ENCODE results near the gene NUBP2.
"Not testable (repeated sequence)": the region's sequence is repeated elsewhere in the genome, so short reads cannot be mapped to it uniquely, and the experiment has no call there.

Gene NUBP2

DNA sequence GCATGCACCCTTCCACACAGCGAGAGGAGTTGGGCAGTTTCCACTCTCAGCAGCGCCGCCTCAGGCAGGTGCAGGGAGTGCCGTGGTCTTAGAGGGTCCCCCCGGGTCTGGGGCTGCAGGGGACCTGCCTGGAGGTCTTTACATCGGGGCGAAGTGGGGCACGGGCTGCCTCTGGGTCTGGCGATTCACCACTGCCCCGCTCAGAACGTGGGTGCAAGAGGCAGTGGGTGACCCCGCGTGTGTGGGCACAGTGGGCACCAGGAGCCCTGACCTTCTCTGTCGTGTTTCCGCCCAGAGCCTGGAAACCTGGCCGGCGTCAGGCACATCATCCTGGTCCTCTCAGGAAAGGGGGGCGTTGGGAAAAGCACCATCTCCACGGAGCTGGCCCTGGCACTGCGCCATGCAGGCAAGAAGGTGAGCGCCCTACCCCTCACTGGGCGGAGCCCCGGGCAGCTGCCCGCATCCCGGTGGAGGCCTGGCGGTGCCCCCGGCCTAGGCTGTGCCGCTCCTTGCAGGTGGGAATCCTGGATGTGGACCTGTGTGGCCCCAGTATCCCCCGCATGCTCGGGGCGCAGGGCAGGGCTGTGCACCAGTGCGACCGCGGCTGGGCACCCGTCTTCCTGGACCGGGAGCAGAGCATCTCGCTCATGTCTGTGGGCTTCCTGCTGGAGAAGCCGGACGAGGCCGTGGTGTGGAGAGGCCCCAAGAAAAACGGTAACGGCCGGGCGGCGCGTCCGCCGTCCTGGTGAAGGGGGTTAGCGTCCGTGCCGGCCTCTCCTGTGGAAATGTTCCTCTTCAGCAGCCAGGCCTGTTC, 3.7 kb downstream of the NUBP2 start:
- no peak for DNase-seq (ENCODE audit: low read depth)

DNA sequence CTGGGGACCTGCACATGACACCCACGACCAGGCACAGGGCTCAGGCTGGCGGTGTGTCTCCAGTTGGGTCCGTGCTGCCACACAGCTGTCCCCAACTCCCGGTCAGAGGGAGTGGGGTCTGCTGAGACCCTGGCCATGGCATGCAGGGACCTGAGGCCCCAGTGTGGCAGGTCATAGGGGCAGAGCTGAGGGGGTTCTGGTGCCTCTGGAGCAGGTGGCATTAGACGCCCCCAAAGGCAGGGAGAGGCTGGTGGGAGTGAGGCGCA, 4.2 kb downstream of the NUBP2 start:
- no peak for DNase-seq (ENCODE audit: low read depth)

DNA sequence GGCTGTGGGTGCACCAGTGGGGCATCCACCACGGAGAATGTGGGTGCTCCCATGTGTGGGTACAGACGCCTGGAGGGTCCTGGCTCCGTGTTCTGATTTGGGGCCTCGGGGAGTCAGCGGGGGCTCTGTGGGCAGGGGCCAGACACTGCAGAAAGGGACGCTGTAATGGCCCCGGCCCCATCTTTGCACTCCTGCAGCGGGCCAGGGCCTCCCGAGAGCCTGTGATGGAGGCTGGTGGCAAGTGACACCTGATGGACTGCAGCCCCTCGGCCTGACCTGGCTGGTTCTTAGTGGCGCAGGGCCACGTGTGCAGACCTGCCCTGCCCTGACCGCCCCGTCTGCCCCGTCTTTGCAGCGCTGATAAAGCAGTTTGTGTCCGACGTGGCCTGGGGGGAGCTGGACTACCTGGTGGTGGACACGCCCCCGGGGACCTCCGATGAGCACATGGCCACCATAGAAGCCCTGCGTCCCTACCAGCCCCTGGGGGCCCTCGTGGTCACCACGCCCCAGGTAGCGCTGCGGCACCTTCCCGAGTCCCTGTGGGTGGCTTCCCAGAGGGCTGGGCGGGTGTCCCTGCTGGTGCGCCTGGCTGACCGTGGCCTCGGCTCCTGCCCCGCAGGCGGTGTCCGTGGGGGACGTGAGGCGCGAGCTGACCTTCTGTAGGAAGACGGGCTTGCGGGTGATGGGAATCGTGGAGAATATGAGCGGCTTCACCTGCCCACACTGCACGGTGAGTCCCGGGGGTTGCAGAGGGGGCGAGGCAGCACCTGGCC, 4.7 kb downstream of the NUBP2 start:
- DNase-seq (ENCODE audit: low read depth): no peak

DNA sequence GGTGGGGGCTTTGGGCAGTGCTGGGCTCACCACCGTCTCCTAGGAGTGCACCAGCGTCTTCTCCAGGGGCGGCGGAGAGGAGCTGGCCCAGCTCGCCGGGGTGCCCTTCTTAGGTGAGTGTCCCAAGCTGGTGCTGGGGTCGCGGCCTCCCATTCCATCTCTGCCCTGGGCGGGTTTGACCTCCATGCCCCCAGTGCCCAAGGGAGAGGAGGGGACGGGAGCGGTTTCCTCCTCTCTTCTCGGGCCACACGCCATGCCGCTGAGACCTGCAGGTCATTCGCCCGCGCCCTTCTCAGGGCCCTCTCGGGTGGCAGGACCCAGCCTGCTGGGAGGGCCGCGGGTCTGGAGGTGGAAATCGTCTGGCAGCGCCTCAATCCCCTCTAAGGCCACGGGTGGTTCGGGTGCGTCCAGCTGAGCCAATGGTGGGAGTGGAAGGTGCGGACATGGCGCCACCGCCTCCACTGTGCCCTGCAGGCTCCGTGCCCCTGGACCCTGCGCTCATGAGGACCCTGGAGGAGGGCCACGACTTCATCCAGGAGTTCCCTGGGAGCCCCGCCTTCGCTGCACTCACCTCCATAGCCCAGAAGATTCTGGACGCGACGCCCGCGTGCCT, 5.4 kb downstream of the NUBP2 start:
- no peak for DNase-seq (ENCODE audit: low read depth)

DNA sequence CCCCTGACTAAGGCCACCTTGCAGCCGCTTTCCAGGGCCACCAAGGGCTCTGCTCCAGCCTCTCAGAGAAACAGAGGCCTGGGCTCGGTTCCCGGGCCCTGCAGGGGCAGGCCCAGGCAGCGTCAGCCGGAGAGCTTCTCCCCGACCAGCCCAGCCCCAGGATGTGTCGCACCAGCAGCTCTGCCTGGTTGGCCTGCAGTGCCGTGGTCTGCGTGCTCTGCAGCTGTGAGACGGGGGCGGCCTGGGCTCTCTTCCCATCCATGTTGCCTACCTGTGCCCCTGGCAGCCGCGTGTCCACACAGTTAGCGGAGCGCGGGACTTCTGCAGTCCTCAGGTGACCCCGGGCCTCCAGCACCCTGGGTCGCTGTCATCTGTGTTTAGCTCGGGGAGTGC, 5.9 kb downstream of the NUBP2 start:
- no peak for DNase-seq (ENCODE audit: low read depth)

GRCh38 chr16:1789643-1790045, 6.9 kb downstream of the NUBP2 start:
- no peak for DNase-seq (ENCODE audit: low read depth)

- DNase-seq (ENCODE audit: low read depth): no peak
Observed at GRCh38 chr16:1790261-1790610, 7.5 kb downstream of the NUBP2 start.

- no peak for DNase-seq (ENCODE audit: low read depth)
Observed at GRCh38 chr16:1790611-1791255, 8.0 kb downstream of the NUBP2 start.

GRCh38 chr16:1791256-1791942, 8.6 kb downstream of the NUBP2 start:
- DNase-seq (ENCODE audit: low read depth): no peak

DNA sequence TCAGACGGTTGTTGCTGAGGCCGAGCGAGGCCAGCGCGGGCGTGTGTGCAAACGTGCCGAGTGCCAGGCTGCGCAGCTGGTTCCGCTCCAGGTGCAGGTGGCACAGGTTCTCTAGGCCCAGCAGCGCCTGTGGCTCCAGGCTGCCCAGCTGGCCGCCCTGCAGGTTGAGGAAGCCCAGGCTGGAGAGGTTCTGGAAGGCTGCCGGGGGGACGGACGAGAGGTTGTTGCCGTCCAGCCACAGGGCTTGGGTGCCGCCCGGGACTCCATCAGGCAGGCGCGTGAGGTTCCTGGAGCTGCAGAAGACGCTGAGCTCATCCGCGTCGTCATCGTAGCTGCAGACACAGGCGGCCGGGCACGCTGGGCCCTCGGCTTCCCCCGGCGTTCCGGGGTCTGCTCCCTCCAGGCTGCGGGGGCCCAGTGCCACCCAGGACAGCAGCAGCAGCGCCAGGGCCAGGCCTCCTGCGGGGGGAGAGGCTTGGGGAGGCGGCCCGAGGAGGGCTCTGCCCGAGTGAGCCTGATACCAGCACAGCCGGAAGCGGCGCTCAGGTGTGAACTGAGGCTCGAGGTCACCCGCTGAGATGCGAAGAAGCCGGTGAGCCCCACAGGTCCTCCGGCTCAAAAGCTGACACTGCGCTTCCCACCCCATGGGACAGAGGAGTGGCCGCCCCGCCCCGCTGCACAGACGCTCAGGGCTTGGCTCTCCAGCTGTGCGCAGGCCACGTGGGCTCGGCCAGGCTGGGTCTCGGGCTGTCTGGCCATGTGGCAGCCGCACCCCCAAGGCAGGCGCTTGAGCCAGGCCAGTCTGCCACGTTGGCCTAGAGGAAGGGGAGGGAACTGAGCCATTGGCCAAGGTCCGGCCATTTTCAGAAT, 9.4 kb downstream of the NUBP2 start:
- no peak for DNase-seq (ENCODE audit: low read depth)

DNA sequence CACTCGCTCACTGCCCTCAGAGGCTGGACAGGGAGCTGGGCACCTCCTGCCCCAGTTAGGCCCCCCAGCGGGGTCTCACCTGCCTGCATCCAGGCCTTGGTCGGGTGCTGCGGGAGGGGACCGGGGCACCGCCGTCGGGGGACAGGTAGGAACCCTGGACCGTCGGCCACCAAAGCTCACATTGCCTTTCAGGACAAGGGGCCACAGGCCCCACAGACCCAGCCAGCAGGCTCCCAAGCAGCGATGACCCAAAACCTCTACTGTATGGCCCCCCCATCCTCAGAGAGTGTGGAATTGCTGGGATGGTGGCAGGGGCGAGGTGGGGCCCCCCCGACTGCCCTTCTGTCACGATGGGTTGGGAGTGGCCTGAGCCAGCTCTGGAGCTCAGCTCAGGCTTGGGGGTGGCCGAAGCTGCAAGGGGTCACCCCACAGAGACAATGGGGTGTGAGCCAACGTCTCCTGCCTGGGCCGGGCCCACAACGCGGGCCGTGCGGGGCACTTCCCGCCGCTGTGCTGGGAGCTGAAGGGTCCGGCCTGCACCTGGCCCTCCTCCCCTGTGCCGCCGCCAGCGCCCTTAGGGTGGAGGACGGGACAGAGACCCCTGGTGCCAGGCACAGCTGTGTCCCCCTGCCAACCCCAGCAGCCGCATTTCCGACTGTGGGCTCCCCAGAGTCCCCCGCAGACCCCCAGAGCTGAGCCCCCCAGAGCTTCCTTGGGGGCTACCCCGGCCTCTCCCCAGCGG, 10.2 kb downstream of the NUBP2 start:
- no peak for DNase-seq (ENCODE audit: low read depth)

- no peak for DNase-seq (ENCODE audit: low read depth)
Observed at GRCh38 chr16:1793578-1794220, 10.9 kb downstream of the NUBP2 start, which contains the start of gene IGFALS. Gene IGFALS (minus strand): TSS chr16:1793705. CDS start chr16:1793652, 53 bp downstream.

DNA sequence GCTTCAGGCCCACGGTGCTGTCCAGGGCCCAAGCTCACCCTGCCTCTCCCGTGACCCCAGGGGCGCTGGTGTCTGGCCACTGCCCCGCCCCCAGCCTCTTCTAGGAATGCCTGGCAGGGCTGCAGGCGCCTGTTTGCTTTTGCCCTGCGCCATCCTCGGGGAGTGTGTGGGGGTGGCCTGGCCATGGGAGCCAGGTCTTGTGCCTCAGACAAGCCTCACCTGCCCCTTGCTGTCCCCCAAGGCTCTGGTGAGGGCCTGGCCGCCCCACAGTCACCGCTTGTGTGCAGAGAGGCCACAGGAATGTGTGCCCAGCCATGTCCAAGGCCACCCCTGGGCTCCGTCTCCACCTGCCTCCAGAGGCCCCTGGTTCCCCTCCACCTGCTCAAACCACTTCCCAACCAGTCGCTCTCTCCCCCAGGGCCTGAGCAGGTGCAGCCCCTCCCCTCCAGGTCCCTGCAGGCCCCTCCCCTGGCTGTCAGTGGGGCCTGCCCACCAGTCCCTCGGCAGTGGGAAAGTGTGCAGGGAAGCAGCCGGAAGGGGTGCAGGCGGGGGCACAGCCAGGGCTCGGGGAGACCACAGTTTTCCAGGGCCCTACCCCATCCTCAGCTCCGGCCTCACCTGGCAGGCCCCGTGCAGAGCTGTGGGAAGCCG, 11.6 kb downstream of the NUBP2 start:
- DNase-seq (ENCODE audit: low read depth): no peak

DNA sequence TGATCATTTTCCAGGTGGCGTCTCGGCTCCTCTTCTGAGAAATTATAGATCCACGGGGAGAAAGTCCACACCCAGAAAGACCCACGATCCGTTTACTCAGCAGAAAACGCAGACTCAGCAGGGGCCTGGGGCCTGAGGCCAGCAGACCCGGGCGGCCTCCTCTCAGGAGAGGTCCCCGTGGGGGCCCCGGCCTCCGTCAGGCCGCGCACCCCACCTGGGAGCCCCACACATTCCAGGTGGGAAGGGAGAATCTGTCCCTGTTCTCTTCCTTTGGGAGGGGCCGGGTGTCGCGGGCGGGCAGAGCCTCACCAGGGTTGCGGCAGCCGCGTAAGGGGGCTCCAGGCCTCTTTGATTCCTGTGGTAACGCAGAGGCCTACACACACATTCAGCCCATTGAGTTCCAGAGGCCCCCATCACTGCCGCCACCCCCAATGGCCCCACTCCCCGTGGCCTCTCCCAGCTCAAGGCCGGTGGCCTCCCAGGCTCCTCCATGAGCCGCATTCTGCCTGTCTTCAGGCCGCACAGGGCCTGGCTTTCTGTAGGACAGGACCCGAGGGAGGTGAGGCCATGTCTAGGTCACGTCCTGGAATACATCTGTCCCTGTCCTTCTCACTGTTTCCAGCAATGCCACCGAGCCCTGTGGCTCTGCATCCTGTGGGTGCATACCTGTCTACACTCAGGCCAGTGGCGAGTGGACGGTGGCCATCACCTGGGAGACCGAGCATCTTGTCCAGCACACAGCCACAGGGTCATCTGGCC, 12.3 kb downstream of the NUBP2 start:
- no peak for DNase-seq (ENCODE audit: low read depth)

DNA sequence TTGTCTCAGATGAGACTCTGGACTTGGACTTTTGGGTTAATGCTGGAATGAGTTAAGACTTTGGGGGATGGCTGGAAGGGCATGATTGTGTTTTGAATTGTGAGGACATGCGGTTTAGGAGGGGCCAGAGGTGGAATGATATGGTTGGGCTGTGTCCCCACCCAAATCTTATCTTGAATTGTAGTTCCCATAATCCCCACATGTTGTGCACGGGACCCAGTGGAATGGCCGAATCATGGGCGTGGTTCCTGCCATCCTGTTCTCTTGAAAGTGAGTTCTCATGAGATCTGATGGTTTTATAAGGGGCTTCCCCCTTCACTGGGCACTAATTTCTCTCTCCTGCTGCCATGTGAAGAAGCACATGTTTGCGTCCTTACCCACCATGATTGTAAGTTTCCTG, 16.5 kb downstream of the NUBP2 start:
- DNase-seq (ENCODE audit: low read depth): not testable (repeated sequence)

DNA sequence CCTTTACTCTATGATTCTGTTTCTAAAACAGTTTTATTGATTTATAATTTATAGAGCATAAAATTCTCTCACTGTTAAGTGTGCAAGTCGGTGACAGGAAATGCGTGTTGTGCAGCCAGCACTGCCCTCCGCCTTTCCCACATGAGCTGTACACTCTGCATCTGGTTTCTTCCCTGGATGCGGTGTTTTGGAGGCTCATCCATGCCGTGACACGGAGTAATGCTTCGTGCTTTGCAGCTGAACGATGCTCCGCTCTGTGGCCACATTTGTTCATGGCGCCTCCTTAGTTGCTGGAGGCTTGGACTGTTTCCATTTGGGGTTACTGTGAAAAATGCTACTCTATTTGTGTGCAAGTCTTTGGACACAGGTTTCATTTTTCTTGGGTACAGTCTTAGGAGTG, 17.9 kb downstream of the NUBP2 start:
- DNase-seq (ENCODE audit: low read depth): no peak

DNA sequence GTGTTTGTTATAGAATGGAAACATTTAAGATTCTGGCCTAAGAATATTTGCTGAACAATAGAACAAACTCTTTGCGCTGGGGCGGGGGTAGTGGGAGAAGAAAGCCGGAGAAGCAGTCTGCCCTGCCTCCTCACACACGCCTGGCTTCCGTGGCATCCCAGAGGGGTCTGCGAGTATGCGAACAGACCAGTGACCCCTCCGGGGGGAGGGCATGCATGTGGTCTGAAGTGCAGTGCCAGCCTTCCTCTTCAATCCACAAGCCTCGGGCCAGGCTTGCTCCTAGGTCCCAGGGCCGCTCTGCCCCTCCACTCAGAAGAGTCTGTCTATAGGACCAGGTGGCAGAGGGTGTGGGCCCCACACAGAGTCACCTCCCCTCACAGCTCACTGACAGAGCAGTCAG, 24.9 kb downstream of the NUBP2 start:
- DNase-seq (ENCODE audit: low read depth): no peak

GRCh38 chr16:1808691-1809090, 25.9 kb downstream of the NUBP2 start:
- no peak for DNase-seq (ENCODE audit: low read depth)

Measured in stimulated activated CD8-positive, alpha-beta memory T cell treated with anti-CD3 and anti-CD28 coated beads, Interleukin-15, amount 100 ng/mL, for 24 hours (primary cell).